Stimulated activated CD8-positive, alpha-beta memory T cell treated with anti-CD3 and anti-CD28 coated beads, Interleukin-12 subunit alpha, Interleukin-12 subunit beta, amount 100 ng/mL, for 4 hours (primary cell): Measurements from ENCODE around the gene BTBD6.
A peak's percentile ranks its signal among the peaks of the same experiment; 100 is the strongest.
"Not testable (repeated sequence)": the region's sequence is repeated elsewhere in the genome, so short reads cannot be mapped to it uniquely, and the experiment has no call there.

ENCODE experiments used
- DNase-seq: peaks from one replicate; pipeline ENCODE4 v3.0.0-alpha.2; 2020; ENCODE audit warnings: low read depth

The BTBD6 gene

GRCh38 chr14:105269405-105269804 is 21.1 kb downstream of the BTBD6 start:
- no peak for DNase-seq

DNA sequence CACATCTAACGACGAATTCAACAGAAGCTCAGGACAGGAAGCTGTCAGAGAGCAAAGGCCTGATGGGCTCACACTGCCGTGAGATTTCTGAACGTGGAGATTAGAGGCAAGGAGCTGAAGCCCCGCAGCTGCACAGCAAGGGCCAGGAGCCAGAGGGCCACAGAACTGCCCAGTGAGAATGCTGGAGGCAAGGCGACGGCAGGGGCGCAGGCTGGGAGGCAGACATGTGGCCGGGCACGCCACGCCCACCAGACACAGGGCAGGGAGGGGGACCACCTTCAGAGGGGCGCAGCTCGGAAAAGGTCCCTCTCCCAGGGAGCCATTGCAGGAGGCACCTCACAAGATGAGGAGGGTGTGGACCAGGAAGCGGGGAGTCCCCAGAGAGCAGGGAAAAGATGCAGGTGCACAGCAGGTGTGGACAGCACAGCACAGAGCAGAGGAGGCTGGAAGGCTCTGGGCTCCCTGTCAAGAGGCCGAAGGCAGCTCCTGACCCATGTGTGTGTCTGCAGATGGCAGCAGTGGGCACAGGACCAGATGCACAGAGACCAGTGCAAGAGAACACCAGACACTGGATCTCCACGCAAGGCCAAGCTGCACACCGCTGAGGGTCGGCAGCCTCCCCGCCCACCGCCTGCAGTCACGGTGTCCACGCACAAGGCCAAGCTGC is 23.0 kb downstream of the BTBD6 start:
- DNase-seq, result no peak

- no peak for DNase-seq
These were observed 24.3 kb downstream of the BTBD6 start for GRCh38 chr14:105272623-105273022.

- DNase-seq, result no peak
These were observed 24.7 kb downstream of the BTBD6 start for GRCh38 chr14:105273062-105273461.

- no peak for DNase-seq
These were observed 26.3 kb downstream of the BTBD6 start for GRCh38 chr14:105274637-105275036.

- no peak for DNase-seq
These were observed 27.1 kb downstream of the BTBD6 start for GRCh38 chr14:105275267-105275946.

DNA sequence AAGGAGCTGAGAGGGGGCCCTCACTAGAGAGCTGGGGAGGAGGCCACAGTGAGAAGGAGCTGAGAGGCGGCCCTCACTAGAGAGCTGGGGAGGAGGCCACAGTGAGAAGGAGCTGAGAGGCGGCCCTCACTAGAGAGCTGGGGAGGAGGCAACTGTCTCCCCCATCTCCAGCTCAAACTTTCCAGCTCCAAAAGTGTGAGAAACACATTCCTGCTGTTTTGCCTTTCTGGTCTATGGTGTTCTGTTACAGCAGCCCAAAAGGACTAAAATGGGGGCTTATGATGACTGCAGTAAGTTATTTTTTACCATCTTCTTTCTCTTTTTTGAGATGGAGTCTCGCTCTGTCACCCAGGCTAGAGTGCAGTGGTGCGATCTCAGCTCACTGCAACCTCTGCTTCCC is 29.1 kb downstream of the BTBD6 start:
- DNase-seq, result not testable (repeated sequence)

GRCh38 chr14:105279642-105280361 is 31.5 kb downstream of the BTBD6 start:
- no peak for DNase-seq

DNA sequence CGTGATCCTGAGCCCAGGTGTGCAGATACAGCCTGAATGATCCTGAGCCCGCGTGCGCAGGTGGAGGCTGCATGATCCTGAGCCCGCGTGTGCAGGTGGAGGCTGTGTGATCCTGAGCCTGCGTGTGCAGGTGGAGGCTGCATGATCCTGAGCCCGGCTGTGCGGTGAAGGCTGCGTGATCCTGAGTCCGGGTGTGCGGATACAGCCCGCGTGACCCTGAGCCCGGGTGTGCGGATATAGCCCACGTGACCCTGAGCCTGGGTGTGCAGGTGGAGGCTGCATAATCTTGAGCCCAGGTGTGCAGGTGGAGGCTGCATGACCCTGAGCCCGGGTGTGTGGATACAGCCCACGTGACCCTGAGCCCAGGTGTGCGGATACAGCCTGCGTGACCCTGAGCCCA is 32.2 kb downstream of the BTBD6 start:
- no peak for DNase-seq

DNA sequence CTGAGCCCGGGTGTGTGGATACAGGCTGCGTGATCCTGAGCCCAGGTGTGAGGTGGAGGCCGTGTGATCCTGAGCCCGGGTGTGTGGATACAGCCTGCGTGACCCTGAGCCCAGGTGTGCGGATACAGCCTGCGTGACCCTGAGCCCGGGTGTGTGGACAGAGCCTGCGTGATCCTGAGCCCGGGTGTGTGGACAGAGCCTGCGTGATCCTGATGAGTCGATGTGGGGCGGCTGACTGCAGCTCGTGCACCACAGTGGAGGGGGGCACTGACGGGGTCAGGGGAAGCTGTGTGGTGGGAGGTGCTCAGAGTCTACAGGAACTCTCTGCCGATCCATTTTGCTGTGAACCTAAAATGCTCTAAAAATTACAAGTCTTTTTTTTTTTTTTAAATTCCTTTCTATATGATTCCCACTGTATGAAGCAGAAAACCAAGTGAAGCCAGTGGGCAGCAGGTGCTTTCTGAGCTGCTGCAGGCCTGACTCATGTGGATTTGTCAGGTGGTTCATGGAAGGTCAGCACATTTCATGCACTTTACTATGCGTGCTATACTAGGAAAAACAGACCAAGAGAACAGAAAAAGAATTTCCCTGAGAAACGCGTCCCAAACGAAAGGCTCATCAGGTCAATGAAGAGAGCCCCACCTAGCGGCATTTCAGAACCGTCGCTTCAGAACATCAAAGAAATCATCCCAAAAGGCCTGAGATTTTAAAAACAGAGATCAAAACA is 33.2 kb downstream of the BTBD6 start:
- DNase-seq, result no peak

GRCh38 chr14:105282098-105282725 is 33.9 kb downstream of the BTBD6 start:
- no peak for DNase-seq

- no peak for DNase-seq
These were observed 34.7 kb downstream of the BTBD6 start for GRCh38 chr14:105283028-105283427.

DNA sequence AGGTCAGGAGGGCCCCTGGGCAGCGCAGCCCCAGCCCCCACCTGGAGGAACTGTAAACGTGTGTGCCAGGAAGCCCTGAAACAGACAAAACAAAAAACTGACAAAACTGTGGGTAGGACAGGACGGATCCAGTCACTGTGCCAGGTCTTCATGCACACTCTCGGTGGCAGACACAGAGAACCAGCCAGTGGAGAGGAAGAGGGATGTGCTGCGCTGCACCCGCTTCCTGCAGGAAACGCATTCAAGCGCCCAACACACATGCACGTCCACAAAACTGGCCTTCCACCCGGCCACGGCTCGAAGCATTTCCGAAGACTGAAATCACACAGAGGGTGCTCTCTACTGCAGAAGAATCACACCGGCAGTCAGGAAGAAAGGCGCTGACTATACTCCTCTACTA is 35.6 kb downstream of the BTBD6 start:
- DNase-seq, result no peak

DNA sequence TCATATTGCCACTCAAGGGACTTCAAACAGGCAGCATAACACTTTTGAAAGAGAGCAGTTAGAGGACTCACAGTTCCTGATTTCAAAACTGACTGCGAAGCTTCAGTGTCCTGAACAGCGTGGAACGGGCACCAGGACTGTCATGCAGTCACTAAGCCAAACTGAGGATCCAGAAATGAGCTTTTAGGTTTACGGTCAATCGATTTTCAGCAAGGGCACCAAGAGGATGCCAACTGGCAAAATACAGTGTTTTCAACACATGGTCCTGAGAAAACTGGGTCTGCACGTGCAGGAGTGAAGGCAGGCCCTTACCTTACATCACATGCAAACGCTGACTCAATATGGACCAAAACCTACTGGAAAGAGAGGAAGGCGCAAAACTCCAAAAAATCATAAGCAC is 36.8 kb downstream of the BTBD6 start:
- no peak for DNase-seq

- DNase-seq, result no peak
These were observed 38.4 kb downstream of the BTBD6 start for GRCh38 chr14:105286759-105287144.

DNA sequence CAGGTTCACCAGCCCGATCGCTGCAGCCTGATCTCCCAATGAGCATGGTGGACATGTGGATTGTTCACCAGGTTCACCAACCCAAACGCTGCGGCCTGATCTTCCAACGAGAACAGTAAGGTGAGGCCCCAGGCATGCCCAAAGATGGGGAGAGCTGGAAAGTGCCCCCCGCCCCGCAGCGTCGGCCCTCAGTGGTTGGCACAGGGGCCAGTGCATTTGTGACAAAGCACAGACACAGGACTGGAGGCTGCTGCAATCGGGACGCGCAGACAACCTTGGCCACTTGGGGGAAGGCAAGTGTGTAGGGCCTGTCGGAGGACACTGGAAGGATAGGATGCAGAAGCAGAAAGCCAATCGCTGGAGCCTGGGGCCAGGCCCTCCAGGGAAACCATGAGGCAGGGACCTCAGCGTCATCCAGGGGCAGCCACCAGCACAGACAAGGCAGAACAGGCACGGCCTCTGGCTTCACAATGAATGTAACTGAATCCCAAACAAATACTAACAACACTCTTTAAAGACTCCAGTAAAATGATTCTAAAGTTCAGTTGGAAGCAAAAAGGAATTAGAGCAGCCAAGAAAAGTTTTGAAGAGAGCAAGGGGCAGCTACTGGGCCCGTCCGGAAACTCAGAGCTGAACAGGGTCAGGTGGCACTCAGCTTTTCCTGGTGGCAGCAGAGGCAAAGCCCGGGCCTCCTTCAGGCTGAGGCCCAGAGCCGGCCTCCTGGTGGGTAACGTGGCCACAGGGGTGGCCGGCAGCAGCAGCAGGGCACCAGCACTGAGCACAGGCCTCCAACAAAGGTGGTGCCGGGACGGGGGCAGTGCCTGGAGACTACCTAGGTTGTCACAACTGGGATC is 39.1 kb downstream of the BTBD6 start:
- no peak for DNase-seq

DNA sequence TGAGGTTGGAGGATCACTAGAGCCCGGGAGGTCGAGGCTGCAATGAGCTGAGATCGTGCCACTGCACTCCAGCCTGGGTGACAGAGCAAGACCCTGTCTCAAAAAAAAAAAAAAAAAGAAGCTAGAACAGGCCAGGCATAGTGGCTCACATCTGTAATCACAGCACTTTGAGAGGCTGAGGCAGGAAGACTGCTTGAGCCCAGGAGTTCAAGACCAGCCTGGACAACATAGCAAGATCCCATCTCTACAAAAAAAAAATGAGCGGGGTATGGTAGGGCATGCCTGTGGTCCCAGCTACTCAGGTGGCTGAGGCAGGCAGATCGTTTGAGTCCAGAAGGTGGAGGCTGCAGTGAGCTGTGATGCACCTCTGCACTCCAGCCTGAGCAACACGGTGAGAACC is 40.6 kb downstream of the BTBD6 start:
- DNase-seq, result not testable (repeated sequence)

- peak; percentile 31 for DNase-seq
These were observed 42.5 kb downstream of the BTBD6 start for GRCh38 chr14:105290621-105291346.

DNA sequence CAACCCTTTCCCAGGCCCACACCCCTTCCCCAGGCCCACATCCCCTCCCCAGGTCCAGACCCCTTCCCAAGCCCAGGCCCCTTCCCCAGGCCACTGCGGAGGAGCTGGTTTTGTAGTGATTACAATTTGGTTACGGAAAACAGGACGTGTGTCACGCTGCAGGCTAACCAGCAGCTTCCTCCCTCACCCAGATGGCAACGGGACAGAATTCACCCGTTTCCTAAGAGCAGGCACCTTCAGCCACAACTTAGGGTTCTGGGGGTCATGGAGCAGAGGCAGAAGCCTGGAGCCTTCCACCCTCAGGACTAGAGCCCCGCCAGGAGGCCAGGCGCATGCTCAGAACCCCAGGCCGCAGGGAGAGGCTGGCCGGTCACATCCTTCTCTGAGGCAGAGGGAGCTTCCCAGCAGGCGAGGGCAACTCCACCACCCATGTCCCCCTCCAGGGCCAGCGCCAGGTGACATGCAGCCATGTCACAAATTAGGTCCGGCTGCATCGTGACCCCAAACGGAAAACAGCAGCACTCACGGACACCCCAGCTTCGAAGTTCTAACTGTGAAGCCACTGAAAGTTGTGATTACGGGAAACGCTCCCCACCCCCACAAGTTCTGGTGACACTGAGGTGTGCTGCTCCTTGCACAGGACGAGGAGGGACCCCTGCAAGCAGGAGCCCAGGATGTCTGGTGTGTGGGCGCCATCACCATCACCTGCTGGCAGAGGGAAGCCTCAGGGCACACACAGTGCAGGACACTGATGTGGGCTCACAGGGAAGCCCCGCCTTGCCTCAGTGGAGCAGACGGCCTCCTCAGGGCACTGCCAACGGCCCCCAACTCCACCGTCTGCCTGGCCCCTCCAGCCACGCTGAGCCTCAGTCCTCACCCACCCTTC is 44.7 kb downstream of the BTBD6 start:
- DNase-seq, result no peak
